ENCODE results near the gene ATG3. TPM values are rescaled to one million over a fixed set of nuclear protein-coding genes. Genes with fewer than 3 reads are reported as not detected.

The ATG3 gene
- 10 to 100 TPM; 73.8 to 75.3 TPM for total RNA-seq

DNA sequence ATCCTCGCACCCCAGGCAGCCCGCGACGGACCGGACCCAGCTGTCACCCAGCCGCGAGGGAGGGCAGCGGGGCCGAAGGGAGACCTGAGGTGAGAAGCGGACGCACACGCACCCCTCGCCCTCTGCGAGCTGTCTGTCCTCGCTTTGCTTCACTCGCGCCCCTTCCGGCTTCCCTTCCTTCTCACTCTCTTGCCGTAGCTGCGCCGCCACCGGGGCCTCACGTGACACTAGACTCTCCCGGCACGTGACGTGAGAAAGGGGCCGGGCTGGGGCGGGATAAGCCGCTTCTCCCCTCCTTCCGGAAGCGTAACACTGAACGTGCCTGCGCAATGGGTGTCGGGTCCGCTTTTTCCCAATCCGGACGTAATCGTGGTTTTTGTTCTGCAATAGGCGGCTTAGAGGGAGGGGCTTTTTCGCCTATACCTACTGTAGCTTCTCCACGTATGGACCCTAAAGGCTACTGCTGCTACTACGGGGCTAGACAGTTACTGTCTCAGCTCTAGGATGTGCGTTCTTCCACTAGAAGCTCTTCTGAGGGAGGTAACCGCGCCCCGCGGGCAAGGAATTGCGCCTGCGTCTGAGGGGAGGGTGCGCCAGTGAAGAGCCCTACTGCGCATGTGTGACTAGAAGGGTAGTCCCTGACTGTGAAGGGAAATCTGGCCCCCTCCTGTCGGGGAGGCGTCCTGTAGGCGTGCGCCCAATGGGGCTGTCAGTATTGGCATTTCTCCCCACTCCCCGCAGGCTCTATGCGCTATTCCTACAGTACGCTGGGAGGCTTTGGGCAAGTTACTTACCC is at the start of gene ATG3, which contains the start of gene SLC35A5:
Gene ATG3 (minus strand): TSS at position 229 of the 796 bp plus-strand sequence. CDS start 434 bp downstream, outside the sequence.
Gene SLC35A5 (plus strand): TSS at position 312 of the 796 bp plus-strand sequence. CDS start 1,359 bp downstream, outside the sequence.
- ChIA-PET CTCF (no interaction called here), POLR2A (interaction anchor here (0.6 to 1.1 kb wide), 3 partner anchors 62 to 456 kb away, joined by 3 to 4 read pairs (median 3); no protein-coding TSS in a partner anchor)

DNA sequence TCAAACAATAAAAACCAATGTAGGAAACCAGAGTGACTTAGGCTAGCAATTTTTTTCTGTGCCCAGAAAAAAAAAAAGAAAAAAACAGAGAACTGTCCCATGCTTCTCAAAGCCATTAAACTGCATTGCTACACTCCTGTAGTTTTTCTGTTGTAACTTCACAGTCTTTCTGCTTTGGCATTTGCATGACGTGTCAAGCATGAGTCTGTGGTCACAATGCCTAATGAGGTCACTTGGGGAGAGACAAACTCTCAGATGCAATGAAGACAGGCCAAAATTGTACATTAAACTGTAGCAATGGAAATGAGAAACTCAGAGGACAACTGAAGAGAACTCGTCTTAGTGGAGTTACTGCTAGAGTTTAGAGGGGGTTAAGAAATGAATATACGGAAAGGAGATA is 48.4 kb upstream of the ATG3 start:
- ChIA-PET POLR2A (no interaction called here), CTCF (interaction anchor here (0.6 kb wide), 1 partner anchor 318 kb away, joined by 3 read pairs; no protein-coding TSS in a partner anchor)

DNA sequence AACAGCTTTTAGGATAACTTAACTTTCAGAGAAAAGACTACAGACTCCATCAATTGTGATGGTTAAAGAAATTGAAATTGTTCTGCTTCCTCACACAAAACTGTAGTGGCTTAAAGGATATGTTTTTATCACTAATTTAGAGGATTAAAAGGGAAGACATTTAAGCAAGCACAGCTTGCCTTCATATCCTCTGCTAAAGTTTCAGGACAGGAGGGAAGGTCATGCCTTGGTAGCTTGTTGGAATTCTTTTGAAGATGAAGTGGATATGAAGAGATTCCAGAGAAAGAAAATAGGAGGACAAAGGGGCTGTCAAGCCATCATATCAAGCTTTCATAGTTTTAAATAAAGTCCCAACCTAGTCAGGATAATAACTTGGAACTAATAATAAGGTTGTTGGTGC is 46.1 kb upstream of the ATG3 start:
- POLR2A ChIA-PET = no interaction called here
- CTCF ChIA-PET = no interaction called here

DNA sequence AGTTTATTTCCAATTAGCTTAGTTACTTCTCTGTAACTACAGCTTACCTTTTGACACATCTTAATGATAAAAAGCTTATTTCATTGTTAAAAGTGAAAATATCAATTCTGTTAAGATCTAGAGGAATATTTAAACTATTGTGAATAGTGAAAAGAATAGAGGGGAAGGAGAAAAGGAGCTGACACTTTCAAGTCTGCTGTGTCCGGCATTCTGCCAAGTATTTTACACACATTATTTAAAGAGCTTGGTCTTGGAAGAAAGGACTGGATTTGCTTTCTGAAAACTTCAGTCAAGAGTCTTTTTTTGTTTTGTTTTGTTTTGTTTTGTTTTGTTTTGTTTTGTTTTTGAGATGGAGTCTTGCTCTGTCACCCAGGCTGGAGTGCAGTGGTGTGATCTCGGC is 44.3 kb upstream of the ATG3 start:
- ChIA-PET POLR2A (no interaction called here), CTCF (no interaction called here)

DNA sequence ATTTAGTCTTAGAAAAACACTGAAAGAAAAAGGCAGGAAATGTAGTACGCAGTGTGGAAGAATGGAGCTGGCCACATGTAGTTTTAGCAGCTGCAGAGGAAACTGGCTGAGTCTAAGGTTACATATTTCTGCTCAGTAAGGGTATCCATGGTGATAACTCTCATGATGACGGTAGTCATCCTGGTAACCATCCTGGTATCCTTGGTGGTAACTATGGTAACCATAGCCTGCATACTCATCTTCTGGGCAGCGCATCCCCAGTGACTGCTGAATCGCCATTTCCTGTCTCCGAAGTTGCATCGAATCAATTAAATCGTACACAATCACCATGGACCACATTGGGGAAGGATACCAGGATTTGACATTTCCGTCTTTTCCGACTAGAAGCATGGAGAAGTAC is 43.5 kb upstream of the ATG3 start:
- ChIA-PET CTCF (no interaction called here), POLR2A (interaction anchor here (0.6 kb wide), 1 partner anchor 273 kb away, joined by 5 read pairs; no protein-coding TSS in a partner anchor)

DNA sequence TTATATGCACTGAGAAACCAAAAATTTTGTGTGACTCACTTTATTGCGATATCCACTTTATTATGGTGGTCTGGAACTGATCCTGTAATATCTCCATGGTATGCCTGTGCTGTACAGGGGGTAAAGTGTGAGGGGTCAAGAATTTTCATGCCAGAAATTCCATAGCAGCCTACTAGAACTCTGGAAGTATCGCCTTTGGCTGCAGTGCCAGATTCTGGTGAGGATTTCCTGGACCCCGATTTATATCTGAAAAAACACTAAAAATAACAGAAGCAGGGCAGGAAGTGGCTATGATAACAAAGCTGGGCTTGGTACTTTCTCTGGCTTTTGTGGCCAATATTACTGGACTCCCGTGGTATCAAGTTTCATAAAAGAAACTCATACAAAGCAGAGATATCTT is 42.8 kb upstream of the ATG3 start:
- CTCF ChIA-PET = no interaction called here
- POLR2A ChIA-PET = no interaction called here

DNA sequence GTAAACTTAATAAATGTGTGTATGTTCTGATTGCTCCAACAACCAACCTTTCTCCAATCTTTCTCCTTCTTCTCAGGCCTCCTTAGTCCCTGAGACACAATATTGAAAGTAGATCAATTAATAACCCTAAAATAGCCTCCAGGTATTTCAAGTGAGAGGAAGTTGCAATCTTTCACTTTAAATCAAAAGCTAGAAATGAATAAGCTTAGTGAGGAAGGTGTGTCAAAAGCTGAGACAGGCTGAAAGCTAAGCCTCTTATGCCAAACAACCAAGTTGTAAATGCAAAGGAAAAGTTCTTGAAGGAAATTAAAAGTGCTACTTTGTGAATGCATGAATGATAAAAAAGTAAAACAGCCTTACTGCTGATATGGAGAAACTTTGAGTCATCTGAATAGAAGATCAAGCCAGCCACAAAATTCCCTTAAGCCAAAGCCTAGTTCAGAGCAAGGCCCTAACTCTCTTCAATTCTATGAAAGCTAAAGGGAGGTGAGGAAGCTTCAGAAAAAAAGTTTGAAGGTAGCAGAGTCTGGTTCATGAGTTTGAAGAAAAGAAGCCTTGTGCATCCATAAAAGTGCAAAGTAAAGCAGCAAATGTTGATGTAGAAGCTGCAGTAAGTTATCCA is 40.6 kb upstream of the ATG3 start:
- ChIA-PET CTCF (no interaction called here), POLR2A (no interaction called here)

DNA sequence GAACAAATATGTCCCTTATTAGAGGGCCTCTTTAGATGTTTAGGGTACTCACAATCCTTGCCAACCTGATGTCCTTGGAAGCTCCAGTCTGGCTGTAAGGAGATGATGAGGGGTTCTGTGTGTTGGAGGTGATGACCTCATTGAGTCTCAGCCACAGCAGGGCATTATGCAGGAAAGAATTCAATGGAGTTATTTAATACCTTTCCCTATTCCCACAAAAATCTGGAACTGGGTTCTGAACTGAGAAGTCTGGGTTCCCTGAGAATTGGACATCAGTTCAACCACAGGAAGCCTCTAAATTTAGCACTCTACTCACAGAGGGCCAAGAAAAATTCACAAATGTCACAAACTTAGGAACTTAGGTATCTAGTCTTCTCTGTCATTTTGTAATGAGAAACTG is 37.0 kb upstream of the ATG3 start:
- POLR2A ChIA-PET = no interaction called here
- CTCF ChIA-PET = no interaction called here

DNA sequence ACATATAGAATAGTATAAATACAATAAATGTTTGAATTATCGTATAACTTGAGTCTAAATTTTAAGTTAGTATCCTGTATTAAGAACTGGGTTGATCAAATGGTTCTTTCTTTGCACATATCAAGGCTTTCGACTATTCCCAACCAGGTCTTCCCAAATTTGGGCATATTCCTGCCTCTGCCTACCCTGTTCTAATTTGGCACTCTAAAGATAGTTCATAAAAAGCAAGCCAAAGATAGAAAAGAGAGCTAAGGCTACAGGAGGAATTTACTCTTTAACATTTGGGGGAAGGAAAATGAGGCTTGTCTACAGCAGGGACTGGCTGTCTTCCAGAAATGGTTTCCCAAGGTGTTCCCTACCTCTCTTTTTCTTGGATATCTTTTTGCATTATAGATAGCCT is 36.2 kb upstream of the ATG3 start:
- ChIA-PET CTCF (no interaction called here), POLR2A (no interaction called here)

DNA sequence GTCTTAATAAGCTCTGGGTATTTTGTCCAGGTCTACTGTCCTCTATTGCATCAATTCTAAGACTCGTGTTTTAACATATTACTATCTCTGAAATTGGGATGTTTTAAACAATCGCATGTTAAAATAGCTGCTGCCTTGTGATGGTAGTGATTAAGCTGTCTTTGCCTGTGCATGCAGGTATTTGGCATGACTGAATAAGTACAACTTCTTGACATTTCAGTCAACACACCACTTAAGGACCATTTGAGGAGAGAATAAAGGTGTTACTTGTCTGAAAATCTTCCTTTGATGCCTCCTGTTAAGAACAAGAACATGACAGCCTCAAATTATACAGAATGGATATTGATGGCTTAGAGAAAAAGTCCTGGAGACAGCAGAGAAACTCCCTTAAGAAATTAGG is 33.1 kb upstream of the ATG3 start:
- ChIA-PET POLR2A (no interaction called here), CTCF (no interaction called here)

DNA sequence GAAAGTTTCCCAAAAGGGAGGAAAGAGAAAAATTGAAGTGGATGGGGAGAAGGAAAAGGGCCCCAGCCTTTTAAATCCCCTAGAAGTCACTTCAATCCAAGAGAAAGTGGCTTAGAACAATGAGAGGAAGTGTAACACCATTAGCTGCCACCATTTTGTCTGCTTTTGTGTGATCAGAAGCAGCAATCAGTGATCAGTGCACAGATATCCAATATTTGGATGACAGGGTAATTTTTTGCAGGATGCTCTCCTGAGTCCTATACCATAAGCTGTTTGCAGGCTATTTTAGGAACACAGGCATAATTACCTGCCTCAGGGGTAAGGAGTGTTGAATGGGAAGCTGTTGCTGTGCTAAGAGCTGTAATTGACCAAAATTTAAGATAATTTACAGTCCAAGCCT is 31.5 kb upstream of the ATG3 start:
- CTCF ChIA-PET = no interaction called here
- POLR2A ChIA-PET = no interaction called here

DNA sequence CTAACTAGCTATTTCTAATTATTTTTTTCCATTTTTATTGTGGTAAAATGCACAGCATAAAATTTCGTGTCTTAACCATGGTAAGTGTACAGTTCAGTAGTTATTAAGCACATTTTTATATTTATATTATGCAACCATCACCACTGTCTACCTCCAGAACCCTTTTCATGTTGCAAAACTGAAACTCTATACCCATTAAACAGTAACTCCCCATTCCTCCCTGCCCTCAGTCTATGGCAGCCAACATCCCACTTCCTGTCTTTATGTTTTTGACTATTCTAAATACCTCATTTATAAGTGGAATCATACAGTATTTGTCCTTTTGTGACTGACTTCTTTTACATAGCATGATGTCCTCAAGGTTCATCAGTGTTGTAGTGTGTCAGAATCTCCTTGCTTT is 25.6 kb upstream of the ATG3 start:
- POLR2A ChIA-PET = no interaction called here
- CTCF ChIA-PET = interaction anchor here (0.6 kb wide), 1 partner anchor 166 kb away, joined by 5 read pairs; no protein-coding TSS in a partner anchor

DNA sequence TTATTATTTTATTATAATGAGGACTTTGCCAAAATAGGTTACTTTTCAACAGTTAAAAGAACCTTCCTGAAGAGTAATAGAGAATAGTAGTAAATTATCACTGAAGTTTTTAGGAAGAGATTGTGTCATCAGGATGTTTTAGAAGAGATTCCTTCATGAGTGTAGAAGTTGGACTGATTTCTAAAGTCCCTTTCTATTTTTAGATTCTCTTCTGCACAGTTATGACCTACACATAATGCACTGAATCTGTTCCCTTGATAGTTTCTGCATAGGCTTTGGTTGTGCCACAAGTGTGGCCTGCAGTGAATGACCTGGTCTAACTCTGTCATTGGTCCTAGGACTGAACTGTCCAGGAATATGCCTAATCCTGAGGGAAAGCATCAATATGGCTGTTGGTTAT is 24.0 kb upstream of the ATG3 start:
- ChIA-PET POLR2A (no interaction called here), CTCF (no interaction called here)

DNA sequence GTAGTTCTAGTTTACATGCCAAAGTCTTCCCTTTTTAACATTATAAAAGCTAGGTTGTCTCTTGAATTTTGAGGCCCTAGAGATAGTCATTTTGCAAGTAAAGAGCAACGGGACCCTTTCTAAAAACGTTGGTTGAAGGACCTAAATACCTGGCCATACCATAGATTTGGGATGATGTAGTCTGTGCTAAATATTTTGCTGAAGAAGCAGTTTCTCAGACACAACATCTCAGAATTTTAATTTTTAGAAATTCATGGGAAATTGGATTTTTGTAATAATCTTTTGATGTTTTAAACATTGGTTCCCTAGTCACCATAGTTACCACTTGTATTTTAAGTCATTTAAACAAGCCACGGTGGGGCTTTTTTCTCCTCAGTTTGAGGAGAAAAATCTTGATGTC is 21.3 kb upstream of the ATG3 start:
- CTCF ChIA-PET = interaction anchor here (0.7 kb wide), 1 partner anchor 1138 kb away, joined by 4 read pairs; no protein-coding TSS in a partner anchor
- POLR2A ChIA-PET = no interaction called here

DNA sequence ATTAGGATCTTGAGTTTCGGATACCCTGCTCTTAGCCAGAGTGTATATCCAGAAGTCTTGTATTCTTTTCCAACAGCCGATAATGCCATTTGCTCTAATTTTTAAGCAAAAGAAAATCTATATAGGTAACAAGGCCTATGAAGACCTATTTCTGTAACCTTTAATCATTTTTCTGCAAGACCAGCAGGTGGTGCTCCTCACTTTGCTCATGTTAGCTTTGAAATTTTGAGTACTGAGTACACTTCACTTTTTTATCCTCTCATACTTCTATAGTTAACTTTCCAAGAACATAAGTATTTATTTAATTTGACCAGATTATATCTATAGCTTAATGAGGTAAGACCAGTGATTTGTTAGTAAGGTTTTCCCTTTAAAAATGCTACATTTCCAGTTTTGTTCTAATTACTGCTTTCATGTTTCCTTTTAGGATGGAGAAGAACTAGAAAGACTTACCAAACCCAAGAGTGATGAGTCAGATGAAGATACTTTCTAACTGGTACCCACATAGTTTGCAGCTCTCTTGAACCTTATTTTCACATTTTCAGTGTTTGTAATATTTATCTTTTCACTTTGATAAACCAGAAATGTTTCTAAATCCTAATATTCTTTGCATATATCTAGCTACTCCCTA is 20.6 kb upstream of the ATG3 start:
- ChIA-PET POLR2A (no interaction called here), CTCF (interaction anchor here (0.7 to 1.0 kb wide), 3 partner anchors 60 to 1139 kb away, joined by 3 to 4 read pairs (median 4); no protein-coding TSS in a partner anchor)

DNA sequence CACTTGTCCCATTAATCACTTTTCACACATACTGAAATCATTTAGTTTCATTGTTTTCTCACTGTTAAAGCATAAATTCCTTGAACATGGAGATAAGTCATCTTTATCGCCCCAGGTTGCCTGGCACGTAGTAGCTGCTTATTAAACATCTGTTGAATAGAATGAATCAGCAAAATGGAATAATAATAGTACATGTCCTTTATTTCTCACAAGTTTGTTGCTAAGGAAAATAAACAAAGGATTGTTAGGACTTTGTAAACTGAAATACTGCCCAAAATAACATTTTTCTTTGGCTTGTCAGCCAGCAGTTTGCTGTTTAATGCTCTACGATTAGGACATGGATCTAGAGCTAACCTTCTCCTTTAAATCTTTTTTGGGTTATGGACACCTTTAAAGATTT is 17.9 kb upstream of the ATG3 start:
- ChIA-PET POLR2A (no interaction called here), CTCF (no interaction called here)

DNA sequence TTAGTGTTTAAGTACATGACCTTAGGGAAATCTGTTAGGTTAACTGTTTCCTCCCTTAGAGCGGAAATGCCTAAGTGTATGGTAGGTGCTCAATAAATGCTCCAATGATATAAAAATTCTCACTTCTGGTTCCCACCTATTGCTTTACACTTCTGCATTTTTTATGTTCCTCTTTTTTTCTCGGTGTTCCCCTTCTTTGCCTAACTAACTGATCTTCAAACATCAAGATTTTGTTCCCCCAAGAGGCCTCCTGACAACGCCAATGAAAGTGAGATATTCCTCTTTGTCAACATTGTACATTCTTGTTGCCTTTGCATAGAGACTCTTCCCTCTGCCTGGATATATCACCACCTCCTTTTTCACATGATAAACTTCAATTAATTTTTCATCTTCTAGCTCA is 17.5 kb upstream of the ATG3 start:
- ChIA-PET POLR2A (no interaction called here), CTCF (no interaction called here)

DNA sequence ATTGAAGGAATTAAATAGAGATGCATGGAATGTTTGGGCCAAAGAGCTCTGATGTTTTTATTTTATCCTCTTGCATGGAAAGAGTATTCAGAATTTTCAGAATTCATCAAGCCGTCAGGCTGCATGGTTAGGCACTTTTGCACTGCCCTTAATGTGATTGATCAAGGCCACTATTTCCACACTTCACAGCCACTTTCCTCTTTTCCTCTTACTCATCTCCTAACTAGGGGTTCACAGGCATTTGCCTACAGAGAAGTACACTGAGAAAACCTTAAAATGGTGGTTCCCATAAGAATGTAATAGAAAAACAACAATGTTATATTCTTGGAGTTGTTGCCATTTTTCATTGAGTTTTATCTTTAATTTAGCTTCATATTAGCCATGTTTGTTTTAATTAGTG is 10.9 kb upstream of the ATG3 start:
- ChIA-PET POLR2A (no interaction called here), CTCF (no interaction called here)

DNA sequence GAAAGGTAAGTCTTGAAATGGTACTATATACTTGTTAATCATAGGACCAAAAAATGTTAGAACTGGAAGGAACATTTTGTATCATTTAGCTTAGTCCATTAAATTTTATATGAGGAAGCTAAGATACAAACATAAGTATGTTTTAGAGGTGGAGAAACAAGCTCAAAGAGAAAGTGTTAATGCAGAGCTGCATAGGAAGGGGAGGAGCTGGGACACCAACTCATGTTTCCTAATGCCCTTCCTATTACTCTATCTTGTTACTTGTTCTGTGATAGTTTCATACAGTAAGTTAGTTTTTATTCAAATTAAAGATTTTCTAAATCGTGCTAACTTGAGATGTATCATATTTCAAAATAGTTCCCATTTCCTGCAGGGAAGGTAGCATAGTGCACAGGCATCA is 7.5 kb upstream of the ATG3 start:
- CTCF ChIA-PET = no interaction called here
- POLR2A ChIA-PET = no interaction called here

DNA sequence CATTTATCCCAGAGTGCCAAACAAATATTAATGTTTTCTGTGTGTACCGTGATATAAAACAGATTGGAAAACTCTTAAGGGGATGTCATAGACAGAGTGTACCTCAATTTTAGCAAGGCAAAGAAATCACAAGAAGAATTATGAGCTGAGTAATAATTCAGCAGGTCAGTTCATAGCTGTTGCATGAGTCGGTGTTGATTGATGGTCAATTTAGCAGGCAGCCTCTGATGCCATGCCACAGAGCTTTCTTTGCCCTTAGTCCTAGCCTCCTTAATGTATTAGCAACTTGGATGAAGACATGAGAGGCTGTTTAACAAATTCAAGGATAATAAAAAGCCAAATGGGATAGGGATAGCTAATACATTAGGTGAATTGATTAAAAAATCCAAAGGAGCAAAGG is 6.9 kb upstream of the ATG3 start:
- ChIA-PET CTCF (no interaction called here), POLR2A (no interaction called here)

DNA sequence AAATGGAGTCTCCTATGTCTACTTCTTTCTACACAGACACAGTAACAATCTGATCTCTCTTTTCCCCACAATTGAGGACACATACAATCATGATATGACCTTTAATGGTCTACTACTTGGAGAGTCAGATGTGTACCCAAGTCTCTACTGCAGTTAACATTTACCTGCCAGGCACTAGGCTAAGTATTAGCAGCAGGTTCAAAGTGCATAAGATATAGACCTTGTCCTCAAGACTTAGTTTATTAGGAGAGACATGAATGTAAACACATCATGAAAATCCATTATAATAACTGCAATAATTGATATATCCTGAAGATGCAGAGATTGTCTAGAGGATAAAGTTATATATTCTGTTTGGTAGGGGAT is 3.2 kb upstream of the ATG3 start:
- ChIA-PET CTCF (no interaction called here), POLR2A (no interaction called here)

Measured in activated CD8-positive, alpha-beta memory T cell treated with anti-CD3 and anti-CD28 coated beads for 36 hours (primary cell).